MG63 (cell line): ENCODE measurements around the gene CEP164. TPM values are rescaled to one million over a fixed set of nuclear protein-coding genes. Genes with fewer than 3 reads are reported as not detected.

Source experiments
- DNase-seq: peaks from one replicate; pipeline ENCODE4 v3.0.0-alpha.2; 2020
- H3K27me3 ChIP-seq: fragments of 250-450 bp; sonication (Bioruptor Pico); 2 replicates; pipeline ENCODE4 v1.5.1; 2020; ENCODE audit warnings: mild to moderate bottlenecking, moderate library complexity
- H3K36me3 ChIP-seq: fragments of 250-450 bp; sonication (Bioruptor Pico); 2 replicates; pipeline ENCODE4 v1.5.1; 2020; ENCODE audit warnings: mild to moderate bottlenecking, moderate library complexity
- H3K4me3 ChIP-seq: fragments of 250-450 bp; sonication (Bioruptor Pico); 2 replicates; pipeline ENCODE4 v1.5.1; 2020; ENCODE audit warnings: mild to moderate bottlenecking, moderate library complexity
- H3K9me3 ChIP-seq: fragments of 250-450 bp; sonication (Bioruptor Pico); 2 replicates; pipeline ENCODE4 v1.5.1; 2020; ENCODE audit warnings: mild to moderate bottlenecking, moderate library complexity
- total RNA-seq: library from RNA; depleted of rRNA; stranded (reverse); fragments of >200 nt; shearing (Covaris generic); gene quantifications from 2 replicates; pipeline ENCODE4 v1.2.3, GENCODE V29; 2014; ENCODE audit warnings: low replicate concordance; rRNA removed

Gene CEP164
- total RNA-seq = 23.2 and 33.1 TPM in 2 replicates

DNA sequence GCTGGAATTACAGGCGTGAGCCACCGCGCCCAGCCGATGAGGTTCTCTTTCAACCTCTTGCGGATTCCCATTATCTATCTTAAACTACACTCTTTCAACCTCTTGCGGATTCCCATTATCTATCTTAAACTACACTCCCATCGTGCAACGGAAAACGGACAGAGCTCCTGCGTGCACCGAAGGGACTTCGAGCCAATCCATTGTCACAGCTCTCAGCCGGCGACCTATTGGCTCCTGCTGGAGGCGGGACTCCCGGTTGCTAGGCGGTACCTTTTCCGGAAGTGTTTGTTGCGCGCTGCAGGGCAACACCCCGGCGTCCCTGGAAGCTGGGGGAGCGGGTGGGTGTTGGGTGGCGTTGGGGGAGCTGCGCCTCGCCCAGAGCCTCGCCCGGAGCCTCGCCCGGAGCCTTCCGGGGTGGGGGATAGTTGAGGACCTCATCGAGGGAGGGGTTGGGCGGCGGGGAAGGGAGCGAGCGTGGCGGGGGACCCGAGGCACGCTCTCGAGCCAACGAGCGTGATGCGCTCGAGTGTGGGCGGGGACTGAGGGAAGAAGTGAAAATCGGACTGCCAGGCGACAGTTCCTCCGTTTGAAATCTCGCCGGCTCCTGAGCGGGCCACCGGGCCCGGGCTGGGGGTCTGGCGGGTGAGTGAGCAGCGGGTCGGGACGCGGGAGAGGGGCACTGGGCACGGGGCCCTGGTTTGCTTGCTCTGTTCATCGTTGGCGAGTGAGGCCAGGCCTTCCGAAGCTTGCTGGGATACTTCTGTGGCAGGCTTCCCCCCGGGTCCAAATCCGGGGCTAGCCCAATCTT lies at the start of gene CEP164:
Gene CEP164 (plus strand): TSS at position 288 of the 808 bp plus-strand sequence. CDS start 10,733 bp downstream, outside the sequence.
- H3K27me3 ChIP-seq = no peaks in the 10 kb centered on the region
- no peaks in the 10 kb centered on the region; the same call in 1 of the 2 replicates for H3K36me3 ChIP-seq
- no peaks in the 10 kb centered on the region for H3K9me3 ChIP-seq
- H3K4me3 ChIP-seq = peak within 1 kb of the TSS; percentile 67
- DNase-seq = peak; percentile 98

DNA sequence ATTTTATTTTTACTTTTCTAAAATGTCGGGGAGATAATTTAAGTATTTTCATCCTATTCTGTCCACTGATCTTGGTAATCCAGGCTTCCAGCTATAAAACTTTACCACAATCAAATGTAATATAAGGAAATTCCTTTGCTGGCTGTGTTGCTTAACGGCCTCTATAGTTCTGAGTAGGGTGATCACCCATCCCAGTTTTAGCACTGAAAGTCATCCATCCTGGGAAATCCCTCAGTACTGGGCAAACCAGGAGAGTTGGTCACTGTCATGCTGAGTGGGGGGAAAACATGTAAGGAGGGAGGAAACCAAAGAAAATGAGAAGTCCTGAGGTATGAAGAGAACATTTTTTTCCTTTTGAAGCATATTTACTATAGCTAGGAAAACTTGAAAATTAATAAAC lies 49.3 kb upstream of the CEP164 start:
- peaks cover 33% of the 10 kb centered on the region for H3K36me3 ChIP-seq
- H3K9me3 ChIP-seq = peaks cover 3% of the 10 kb centered on the region
- no peaks in the 10 kb centered on the region for H3K27me3 ChIP-seq
- no peak overlapping the region for H3K4me3 ChIP-seq
- DNase-seq = no peak

DNA sequence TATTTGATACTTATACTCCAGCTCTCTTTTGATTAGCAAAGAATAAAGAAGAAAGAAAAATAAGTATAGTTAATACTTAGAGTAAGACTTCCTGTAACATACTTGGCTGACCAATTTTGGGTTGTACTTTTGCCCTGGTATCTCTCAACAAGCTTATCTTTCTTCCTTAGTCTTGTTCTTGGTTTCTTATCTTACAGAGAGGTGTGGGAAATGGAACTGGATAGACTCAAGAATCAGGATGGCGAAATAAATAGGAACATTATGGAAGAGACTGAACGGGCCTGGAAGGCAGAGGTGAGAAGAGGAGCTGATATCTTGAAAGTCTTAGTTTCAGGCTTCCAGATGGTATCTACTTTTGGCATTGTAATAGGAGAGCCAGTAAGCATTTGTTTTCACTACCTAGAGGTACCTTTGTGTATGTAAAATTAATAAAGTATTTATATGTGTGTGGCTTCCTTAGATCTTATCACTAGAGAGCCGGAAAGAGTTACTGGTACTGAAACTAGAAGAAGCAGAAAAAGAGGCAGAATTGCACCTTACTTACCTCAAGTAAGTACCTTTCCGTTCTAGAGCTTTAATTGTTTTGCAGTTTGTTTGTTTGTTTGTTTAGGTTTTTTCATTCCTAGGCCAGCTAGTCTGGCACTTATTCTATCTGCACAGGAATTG lies 47.8 kb upstream of the CEP164 start:
- H3K4me3 ChIP-seq = no peak overlapping the region
- H3K9me3 ChIP-seq = no peaks in the 10 kb centered on the region
- no peaks in the 10 kb centered on the region for H3K27me3 ChIP-seq
- no peak for DNase-seq
- H3K36me3 ChIP-seq = peaks cover 30% of the 10 kb centered on the region

DNA sequence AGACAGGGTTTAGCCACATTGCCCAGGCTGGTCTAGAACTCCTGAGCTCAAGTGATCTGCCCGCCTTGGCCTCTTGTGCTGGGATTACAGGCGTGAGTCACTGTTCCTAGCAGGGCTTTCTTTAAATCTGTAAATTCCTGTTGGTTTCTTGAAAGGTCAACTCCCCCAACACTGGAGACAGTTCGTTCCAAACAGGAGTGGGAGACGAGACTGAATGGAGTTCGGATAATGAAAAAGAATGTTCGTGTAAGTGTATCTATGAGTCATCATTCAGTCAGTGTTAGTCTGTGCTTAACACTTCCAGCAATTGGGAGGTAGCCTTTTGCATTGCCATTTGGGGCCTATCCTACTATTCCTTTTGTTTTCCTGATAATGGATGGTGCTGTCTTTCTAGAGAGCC lies 46.5 kb upstream of the CEP164 start:
- H3K9me3 ChIP-seq = no peaks in the 10 kb centered on the region
- DNase-seq = peak; percentile 75
- no peak overlapping the region for H3K4me3 ChIP-seq
- peaks cover 32% of the 10 kb centered on the region for H3K36me3 ChIP-seq
- no peaks in the 10 kb centered on the region for H3K27me3 ChIP-seq

DNA sequence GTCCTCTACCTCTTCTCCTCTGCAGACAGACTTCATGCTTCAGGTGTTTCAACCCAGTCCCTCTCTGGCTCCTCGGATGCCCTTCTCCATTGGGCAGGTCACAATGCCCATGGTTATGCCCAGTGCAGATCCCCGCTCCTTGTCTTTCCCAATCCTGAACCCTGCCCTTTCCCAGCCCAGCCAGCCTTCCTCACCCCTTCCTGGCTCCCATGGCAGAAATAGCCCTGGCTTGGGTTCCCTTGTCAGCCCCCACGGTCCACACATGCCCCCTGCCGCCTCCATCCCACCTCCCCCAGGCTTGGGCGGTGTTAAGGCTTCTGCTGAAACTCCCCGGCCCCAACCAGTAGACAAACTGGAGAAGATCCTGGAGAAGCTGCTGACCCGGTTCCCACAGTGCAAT lies 45.8 kb upstream of the CEP164 start:
- peaks cover 36% of the 10 kb centered on the region for H3K36me3 ChIP-seq

DNA sequence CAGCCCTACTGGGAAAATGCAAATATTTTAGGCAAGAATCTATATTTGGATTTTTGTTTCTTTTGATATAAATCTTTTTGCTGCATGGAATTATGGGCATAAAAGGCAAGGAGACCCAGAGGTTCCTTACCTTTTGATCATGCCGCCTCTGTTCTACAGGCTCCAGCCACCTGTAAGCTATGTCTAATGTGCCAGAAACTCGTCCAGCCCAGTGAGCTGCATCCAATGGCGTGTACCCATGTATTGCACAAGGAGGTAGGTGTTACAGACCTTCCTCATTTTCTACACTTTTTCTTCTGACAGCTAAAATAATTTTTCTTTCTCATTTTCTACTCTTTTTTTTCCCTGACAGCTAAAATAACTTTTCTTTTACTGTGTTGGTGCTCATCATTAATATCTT lies 44.7 kb upstream of the CEP164 start:
- DNase-seq = no peak
- H3K27me3 ChIP-seq = no peaks in the 10 kb centered on the region
- H3K36me3 ChIP-seq = peaks cover 40% of the 10 kb centered on the region
- no peaks in the 10 kb centered on the region for H3K9me3 ChIP-seq
- no peak overlapping the region for H3K4me3 ChIP-seq

More for the DNA sequence above, 45.8 kb upstream of the CEP164 start:
- H3K9me3 ChIP-seq = no peaks in the 10 kb centered on the region
- H3K4me3 ChIP-seq = no peak overlapping the region
- no peaks in the 10 kb centered on the region for H3K27me3 ChIP-seq
- no peak for DNase-seq

DNA sequence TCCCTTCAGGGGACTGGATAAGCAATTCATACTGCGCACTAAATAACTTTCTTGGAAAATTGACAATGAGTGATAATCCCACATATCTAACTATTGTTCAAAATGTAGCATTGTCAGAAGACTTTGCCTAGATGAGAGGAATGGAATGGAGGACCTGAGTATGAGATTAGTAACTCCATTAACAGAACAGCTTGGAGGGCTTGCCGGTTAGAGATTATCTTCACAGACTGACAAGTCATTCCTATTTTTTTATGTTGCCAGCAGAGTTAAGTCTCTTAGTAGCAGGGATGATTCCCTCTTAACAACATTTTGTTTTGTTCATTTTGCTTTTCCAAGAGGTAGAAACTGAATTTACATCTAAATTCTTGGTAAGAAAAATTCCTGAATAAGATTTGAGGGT lies 43.6 kb upstream of the CEP164 start:
- DNase-seq = no peak
- H3K27me3 ChIP-seq = no peaks in the 10 kb centered on the region
- peaks cover 40% of the 10 kb centered on the region for H3K36me3 ChIP-seq
- H3K9me3 ChIP-seq = no peaks in the 10 kb centered on the region
- no peak overlapping the region for H3K4me3 ChIP-seq

DNA sequence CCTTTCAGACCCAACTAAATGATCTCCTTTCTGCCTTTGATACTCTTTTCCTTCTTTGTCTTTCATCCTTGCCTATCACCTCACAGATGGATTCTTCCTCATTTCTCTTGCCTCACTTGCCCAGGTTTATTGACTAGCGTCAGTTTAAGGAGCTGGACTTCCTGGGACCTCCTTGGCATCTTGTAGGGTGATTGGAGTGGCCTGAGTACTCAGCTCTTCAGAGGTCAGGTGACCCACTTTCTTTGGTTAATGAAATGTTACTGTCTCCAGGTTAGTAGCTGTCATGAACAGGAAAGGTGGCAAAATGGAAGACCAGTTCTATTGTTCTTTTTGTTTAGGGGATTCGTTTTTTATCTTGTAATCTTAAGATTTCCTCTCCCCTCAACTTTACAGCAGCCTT lies 41.1 kb upstream of the CEP164 start:
- DNase-seq = no peak
- Histone ChIP-seq H3K27me3 (no peaks in the 10 kb centered on the region), H3K4me3 (no peak overlapping the region), H3K36me3 (peaks cover 43% of the 10 kb centered on the region), H3K9me3 (no peaks in the 10 kb centered on the region)

DNA sequence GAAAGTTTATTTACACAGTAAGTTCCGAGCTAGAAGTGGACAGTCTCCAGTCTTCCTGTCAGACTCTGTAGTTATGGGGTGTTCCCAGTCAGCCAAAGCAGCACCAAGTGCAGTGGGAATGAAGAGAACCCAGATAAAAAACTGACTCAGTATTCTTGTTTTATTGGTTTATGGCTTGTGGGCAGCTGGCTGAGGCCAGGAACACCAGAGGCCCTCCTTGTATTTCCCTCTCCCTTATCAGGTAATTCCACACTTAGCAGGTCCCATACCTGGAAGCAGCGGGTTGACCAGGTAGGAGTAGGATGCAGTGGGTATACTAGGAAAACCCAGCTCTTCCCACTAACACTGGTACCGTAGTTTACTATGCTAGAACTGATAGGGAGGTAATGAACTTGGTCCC lies 40.0 kb upstream of the CEP164 start:
- Histone ChIP-seq H3K27me3 (no peaks in the 10 kb centered on the region), H3K36me3 (peaks cover 33% of the 10 kb centered on the region), H3K4me3 (no peak overlapping the region), H3K9me3 (no peaks in the 10 kb centered on the region)
- no peak for DNase-seq

DNA sequence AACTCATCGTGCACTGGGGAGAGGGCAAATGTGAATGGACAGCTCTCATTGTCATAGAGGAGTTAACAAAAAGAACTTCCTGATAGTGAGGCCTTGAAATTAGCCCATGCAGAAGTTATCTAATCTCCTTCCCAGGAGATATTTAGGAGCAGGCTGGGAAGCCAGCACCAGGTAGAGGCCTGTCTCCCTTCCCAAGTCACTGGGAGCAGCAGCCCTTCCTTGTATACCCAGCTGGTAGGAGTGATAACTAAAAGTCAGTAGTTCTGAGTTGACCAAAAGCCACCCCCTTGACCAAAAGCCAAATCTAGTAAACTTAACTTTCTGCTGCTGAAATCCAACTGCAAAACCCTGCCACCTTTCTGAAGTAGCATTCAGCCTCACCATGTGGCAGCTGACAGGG lies 37.9 kb upstream of the CEP164 start:
- Histone ChIP-seq H3K36me3 (peaks cover 33% of the 10 kb centered on the region), H3K4me3 (no peak overlapping the region), H3K27me3 (no peaks in the 10 kb centered on the region), H3K9me3 (no peaks in the 10 kb centered on the region)
- DNase-seq = no peak

DNA sequence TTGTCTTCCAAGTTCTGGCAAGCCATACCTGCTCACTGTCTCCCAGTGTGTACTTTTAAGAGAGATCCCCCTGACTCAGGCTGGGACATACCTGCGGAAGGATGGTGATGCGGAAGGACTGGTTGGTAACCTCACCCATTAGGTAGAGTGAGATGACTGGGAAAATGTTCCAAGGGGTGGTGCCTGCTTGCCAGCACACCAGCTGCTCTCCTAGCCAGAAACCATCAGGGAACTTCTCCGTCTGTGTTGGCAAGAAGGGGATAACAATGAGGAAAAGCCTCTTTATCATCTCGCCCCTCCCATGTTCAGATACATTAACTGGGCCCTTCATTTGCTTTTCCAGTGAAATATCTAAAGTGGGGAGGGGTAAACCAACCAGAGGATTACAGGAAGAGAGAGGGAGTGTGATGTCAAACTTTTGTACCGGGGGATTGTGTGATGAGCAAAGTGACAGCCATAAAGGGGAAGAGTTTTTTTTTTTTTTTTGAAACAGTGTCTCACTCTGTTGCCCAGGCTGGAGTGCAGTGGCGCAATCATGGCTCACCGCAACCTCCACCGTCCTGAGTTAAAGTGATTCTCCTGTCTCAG lies 36.8 kb upstream of the CEP164 start, which contains the start of gene BACE1-AS:
Gene BACE1-AS (plus strand): TSS at position 538 of the 588 bp plus-strand sequence.
- H3K36me3 ChIP-seq = peaks cover 28% of the 10 kb centered on the region

DNA sequence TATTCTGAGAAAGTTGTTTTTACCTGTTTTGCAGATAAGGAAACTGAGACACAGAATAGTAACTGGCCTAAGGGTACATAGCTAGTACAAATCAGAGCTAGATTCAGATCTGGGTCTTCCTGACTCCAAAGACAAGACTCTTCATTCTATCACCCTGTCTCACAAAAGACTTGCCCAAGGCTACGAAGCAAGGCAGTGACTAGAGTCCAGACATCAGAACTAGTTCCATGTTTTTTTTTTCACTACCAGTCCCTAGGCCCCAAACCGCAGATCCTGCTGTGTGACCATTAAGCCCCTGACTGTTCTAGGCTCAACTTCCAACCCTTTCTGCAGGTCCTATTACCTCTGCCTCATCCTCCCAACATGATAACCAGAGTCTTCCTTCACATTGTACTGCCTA lies 35.0 kb upstream of the CEP164 start:
- H3K4me3 ChIP-seq = no peak overlapping the region
- no peak for DNase-seq
- no peaks in the 10 kb centered on the region for H3K9me3 ChIP-seq
- H3K27me3 ChIP-seq = no peaks in the 10 kb centered on the region
- peaks cover 20% of the 10 kb centered on the region for H3K36me3 ChIP-seq

More for the DNA sequence above, 36.8 kb upstream of the CEP164 start, which contains the start of gene BACE1-AS:
- no peak within 1 kb of the TSS for H3K4me3 ChIP-seq
- no peaks in the 10 kb centered on the region for H3K27me3 ChIP-seq
- no peaks in the 10 kb centered on the region for H3K9me3 ChIP-seq
- no peak for DNase-seq

DNA sequence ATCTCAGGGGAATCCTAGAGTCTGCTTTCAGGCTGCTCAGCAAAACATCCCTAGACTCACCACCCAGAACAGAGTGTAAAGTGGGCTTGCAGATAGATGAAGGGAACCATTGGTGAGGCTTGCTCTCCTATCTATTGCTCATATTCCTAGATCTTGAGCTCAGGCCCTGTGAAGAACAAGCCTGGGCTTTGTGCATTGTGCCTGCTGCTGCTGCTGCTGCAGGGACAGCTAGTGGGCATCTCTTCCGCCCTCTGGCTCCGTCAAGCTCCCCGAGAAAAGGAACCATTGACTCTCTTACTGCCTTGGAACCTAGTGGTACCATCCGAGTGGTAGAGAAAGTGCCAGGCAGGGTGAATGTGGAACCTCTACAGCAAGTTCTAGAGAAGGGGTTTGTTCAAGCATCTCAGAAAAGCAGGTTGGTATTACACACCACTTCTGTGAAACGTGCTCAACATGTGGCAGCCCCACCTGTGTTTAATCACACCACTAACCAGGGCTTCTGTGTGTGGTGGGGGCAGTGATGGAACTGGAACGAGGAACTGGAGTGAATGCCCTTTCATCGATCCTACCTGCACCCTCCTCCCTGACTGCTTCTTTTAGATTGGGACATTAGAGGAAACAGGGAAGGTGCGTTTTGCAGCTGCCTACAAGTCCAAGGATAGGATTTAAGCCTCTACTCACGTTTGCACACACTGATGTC lies 32.1 kb upstream of the CEP164 start:
- no peak for DNase-seq
- Histone ChIP-seq H3K36me3 (peaks cover 11% of the 10 kb centered on the region), H3K4me3 (no peak overlapping the region), H3K27me3 (no peaks in the 10 kb centered on the region), H3K9me3 (no peaks in the 10 kb centered on the region)

DNA sequence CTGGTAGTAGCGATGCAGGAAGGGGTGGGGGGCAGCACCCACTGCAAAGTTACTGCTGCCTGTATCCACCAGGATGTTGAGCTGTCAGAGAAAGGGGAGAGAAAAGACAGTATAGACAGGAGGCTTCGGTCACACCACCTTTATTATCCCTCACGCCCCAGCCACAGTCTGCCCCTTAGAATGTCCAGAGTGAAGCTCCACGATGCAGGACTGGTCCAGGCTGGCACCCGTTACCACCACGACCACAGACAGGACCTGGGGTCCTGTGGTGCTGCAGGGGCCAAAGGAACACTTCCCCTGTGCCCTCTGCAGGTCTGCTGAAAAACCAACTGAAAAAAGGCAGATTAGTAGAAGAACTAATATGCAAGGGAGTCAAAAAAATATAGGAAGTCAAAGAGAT lies 30.8 kb upstream of the CEP164 start:
- H3K4me3 ChIP-seq = no peak overlapping the region
- no peaks in the 10 kb centered on the region for H3K27me3 ChIP-seq
- H3K36me3 ChIP-seq = peaks cover 9% of the 10 kb centered on the region
- H3K9me3 ChIP-seq = no peaks in the 10 kb centered on the region
- no peak for DNase-seq

DNA sequence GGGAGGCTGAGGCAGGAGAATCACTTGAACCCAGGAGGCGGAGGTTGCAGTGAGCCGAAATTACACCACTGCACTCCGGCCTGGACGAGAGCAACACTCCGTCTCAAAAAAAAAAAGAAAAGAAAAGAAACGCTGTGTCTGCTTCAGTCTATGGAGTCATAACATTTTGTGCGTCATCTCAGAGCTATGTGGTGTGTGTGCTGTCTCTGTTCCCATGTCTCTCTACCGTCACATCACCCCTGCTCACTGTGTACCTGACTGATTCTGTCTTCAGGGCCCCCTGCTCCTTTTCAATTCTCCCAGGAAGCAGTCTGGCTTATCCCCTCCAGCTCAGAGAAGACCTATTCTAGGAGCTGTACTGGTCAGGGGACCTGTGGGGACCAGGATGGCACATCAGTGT lies 29.5 kb upstream of the CEP164 start:
- no peak for DNase-seq
- peaks cover 5% of the 10 kb centered on the region for H3K36me3 ChIP-seq
- no peaks in the 10 kb centered on the region for H3K9me3 ChIP-seq
- no peaks in the 10 kb centered on the region for H3K27me3 ChIP-seq
- no peak overlapping the region for H3K4me3 ChIP-seq

DNA sequence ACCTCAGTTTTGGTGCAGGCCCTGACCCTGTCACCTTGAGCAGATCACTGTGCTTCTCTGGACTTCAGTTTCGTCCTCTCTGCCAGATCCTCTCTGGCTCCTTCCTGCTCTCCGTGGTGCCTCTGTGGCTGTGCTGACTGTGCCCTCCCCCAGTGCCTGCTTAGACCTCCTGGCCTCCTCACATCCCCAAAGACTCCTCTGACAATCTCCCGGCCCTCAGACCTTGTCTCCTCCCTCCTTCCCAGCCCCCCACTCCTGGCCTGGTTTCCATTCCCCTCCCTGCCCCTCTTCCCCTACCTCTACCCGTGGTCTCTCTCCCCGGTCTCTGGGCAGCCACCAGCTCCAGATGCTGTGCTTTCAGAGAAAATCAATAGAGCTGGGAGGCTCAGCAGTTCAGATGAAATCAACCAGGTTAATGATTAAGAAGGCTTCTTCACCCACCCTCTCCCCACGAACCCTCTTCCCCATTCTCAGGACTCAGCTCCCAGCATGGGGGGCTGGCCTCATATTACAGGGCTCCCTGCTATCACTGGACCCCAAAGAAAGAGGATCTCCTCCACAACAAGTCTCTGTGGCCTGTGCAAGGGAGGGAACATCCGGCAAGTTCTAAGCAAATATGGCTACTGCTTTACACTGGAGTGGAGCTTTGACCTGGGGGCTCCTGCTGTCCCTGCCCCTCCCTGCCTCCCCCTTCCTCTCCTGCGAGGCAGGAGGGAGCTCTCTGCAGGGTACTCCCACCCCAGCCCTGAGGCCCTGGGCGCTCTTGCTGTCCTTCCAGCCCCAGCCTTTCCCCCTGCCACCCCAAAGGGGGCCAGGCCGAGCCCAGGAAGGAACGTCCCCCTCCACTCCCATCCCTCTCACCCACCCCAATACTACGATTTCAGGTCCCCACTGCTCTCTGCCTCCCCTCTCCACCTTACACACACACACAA lies 28.0 kb upstream of the CEP164 start:
- Histone ChIP-seq H3K4me3 (no peak overlapping the region), H3K27me3 (no peaks in the 10 kb centered on the region), H3K9me3 (no peaks in the 10 kb centered on the region), H3K36me3 (no peaks in the 10 kb centered on the region; the same call in 1 of the 2 replicates)
- DNase-seq = no peak
